ENCODE data around the gene RRBP1.

GRCh38 chr20:17641520-17641964 is 40.5 kb downstream of the RRBP1 start:
- TF ChIP-seq POLR2AphosphoS5 (IDR thresholded peaks at IDR 0.05; ENCODE audit: low read depth, low read length), result no peak
- no peak for TF ChIP-seq REST (IDR thresholded peaks at IDR 0.05; ENCODE audit: insufficient read depth in 1 of 2, low read depth in 2 of 2, low read length in 2 of 2)
- TF ChIP-seq FOXP2 (optimal IDR thresholded peaks at IDR 0.05; ENCODE audit: borderline replicate concordance, extremely low read depth, extremely low read length, insufficient read depth), result no peak
- no peak for TF ChIP-seq TAF1 (IDR thresholded peaks at IDR 0.05; ENCODE audit: borderline replicate concordance, insufficient read depth, low read length)
